Trophoblast cell (in vitro differentiated cells and primary cell): ENCODE measurements around the gene RAMACL.

Experiments used
- DNase-seq, 2 donors: peaks; one replicate each; pipeline ENCODE4 v3.0.0-alpha.2; 2016
- H2AFZ ChIP-seq: 2 replicates; pipeline ENCODE4 v1.6.1; 2013; ENCODE audit warnings: low read length, moderate library complexity, mild to moderate bottlenecking; ENCODE audit not compliant: insufficient read depth, poor library complexity
- H2AK5ac ChIP-seq: 2 replicates; pipeline ENCODE4 v1.6.1; 2013; ENCODE audit warnings: mild to moderate bottlenecking, low read length
- H2BK120ac ChIP-seq: 2 replicates; pipeline ENCODE4 v1.6.1; 2013; ENCODE audit warnings: low read length, mild to moderate bottlenecking, moderate library complexity; ENCODE audit not compliant: insufficient read depth, poor library complexity
- H2BK12ac ChIP-seq: 2 replicates; pipeline ENCODE4 v1.6.1; 2013; ENCODE audit warnings: mild to moderate bottlenecking, low read length, moderate library complexity
- H2BK5ac ChIP-seq: 2 replicates; pipeline ENCODE4 v1.6.1; 2013; ENCODE audit warnings: low read length, low read depth, moderate library complexity, mild to moderate bottlenecking; ENCODE audit not compliant: poor library complexity
- H3K14ac ChIP-seq: 2 replicates; pipeline ENCODE4 v1.6.1; 2013; ENCODE audit warnings: mild to moderate bottlenecking, low read length
- H3K18ac ChIP-seq: 2 replicates; pipeline ENCODE4 v1.6.1; 2013; ENCODE audit warnings: mild to moderate bottlenecking, low read length
- H3K23ac ChIP-seq: 2 replicates; pipeline ENCODE4 v1.6.1; 2013; ENCODE audit warnings: low read length
- H3K27ac ChIP-seq: 2 replicates; pipeline ENCODE4 v1.5.1; 2013; ENCODE audit warnings: low read depth, mild to moderate bottlenecking, inconsistent platforms, low read length, moderate library complexity
- H3K27me3 ChIP-seq: 2 replicates; pipeline ENCODE4 v1.6.1; 2013; ENCODE audit warnings: inconsistent platforms, mild to moderate bottlenecking, low read length, moderate library complexity; ENCODE audit not compliant: insufficient read depth
- H3K36me3 ChIP-seq, 2 experiments: 1 replicate in 1 of 2; 2 replicates in 1 of 2; pipeline ENCODE4 v1.6.1; 2013; ENCODE audit warnings: low read length in 2 of 2, mild to moderate bottlenecking in 2 of 2, moderate library complexity in 1 of 2; ENCODE audit not compliant: insufficient read depth in 2 of 2, control insufficient read depth in 1 of 2
- H3K4ac ChIP-seq: 2 replicates; pipeline ENCODE4 v1.6.1; 2013; ENCODE audit warnings: low read depth, mild to moderate bottlenecking, low read length, moderate library complexity
- H3K4me1 ChIP-seq, 2 experiments: 1 replicate in 1 of 2; 2 replicates in 1 of 2; pipeline ENCODE4 v1.6.1; 2013; ENCODE audit warnings: low read length in 2 of 2, mild to moderate bottlenecking in 2 of 2, moderate library complexity in 1 of 2; ENCODE audit not compliant: insufficient read depth in 2 of 2, control insufficient read depth in 1 of 2
- H3K4me2 ChIP-seq: 2 replicates; pipeline ENCODE4 v1.6.1; 2013; ENCODE audit warnings: inconsistent platforms, mild to moderate bottlenecking, low read length, moderate library complexity
- H3K4me3 ChIP-seq: 2 replicates; pipeline ENCODE4 v1.5.1; 2013; ENCODE audit warnings: mild to moderate bottlenecking, low read depth, low read length, inconsistent platforms
- H3K79me1 ChIP-seq: one replicate; pipeline ENCODE4 v1.6.1; 2013; ENCODE audit warnings: low read length
- H3K79me2 ChIP-seq: 2 replicates; pipeline ENCODE4 v1.6.1; 2013; ENCODE audit warnings: low read length, mild to moderate bottlenecking; ENCODE audit not compliant: control insufficient read depth, insufficient read depth, poor library complexity
- H3K9ac ChIP-seq: 2 replicates; pipeline ENCODE4 v1.6.1; 2013; ENCODE audit warnings: mild to moderate bottlenecking, low read length
- H3K9me3 ChIP-seq: 2 replicates; pipeline ENCODE4 v1.6.1; 2013; ENCODE audit warnings: low read depth, mild to moderate bottlenecking, control low read depth, inconsistent platforms, low read length; ENCODE audit not compliant: insufficient read depth
- H4K12ac ChIP-seq: 2 replicates; pipeline ENCODE4 v1.6.1; 2013; ENCODE audit warnings: low read depth, mild to moderate bottlenecking, low read length, moderate library complexity
- H4K8ac ChIP-seq: 2 replicates; pipeline ENCODE4 v1.6.1; 2013; ENCODE audit warnings: low read depth, mild to moderate bottlenecking, low read length, moderate library complexity
- H4K91ac ChIP-seq: one replicate; pipeline ENCODE4 v1.6.1; 2013; ENCODE audit warnings: low read depth, mild to moderate bottlenecking, low read length, moderate library complexity
- WGBS: extraction: QIAGEN DNeasy Blood & Tissue Kit; methylation state at CpG from one replicate; pipeline ENCODE4 v1.1.7; 2013; ENCODE audit warnings: missing lambda C conversion rate; ENCODE audit not compliant: insufficient read length, insufficient coverage; ENCODE audit errors: extremely low coverage; 5-methylcytosine and 5-hydroxymethylcytosine counted together

Gene RAMACL

GRCh38 chr6:166542580-166542912 lies 43.9 kb downstream of the RAMACL start:
- no peak overlapping the region for H4K12ac ChIP-seq
- DNase-seq: peak; percentile 84 to 92
- H3K23ac ChIP-seq: no peak overlapping the region
- H3K36me3 ChIP-seq: no peaks in the 10 kb centered on the region
- H3K4me2 ChIP-seq: peak overlapping the region; percentile 40
- no peak overlapping the region for H3K4me3 ChIP-seq
- no CpG with 5 or more reads among the region's 4 CpGs for WGBS
- peaks cover 19 to 21% of the 10 kb centered on the region in 2 experiments for H3K4me1 ChIP-seq
- no peak overlapping the region for H2AK5ac ChIP-seq
- H3K79me1 ChIP-seq: peaks cover 14% of the 10 kb centered on the region
- no peak overlapping the region for H2BK12ac ChIP-seq
- no peak overlapping the region for H3K9ac ChIP-seq
- H4K91ac ChIP-seq: no peak overlapping the region
- H2BK5ac ChIP-seq: no peak overlapping the region
- H2BK120ac ChIP-seq: no peak overlapping the region
- no peaks in the 10 kb centered on the region for H3K27me3 ChIP-seq
- H3K14ac ChIP-seq: no peak overlapping the region
- peaks cover 1% of the 10 kb centered on the region for H3K79me2 ChIP-seq
- H3K9me3 ChIP-seq: no peaks in the 10 kb centered on the region
- H2AFZ ChIP-seq: no peak overlapping the region
- H3K27ac ChIP-seq: no peak overlapping the region
- no peak overlapping the region for H4K8ac ChIP-seq
- no peak overlapping the region for H3K4ac ChIP-seq
- no peak overlapping the region for H3K18ac ChIP-seq

GRCh38 chr6:166541876-166542579 lies 44.5 kb downstream of the RAMACL start:
- Histone ChIP-seq H3K79me2 (peaks cover 1% of the 10 kb centered on the region), H3K4me2 (peak overlapping the region; percentile 40), H2BK5ac (no peak overlapping the region), H3K27ac (peak overlapping the region; percentile 41), H2BK12ac (no peak overlapping the region), H3K14ac (no peak overlapping the region), H4K12ac (no peak overlapping the region), H3K4me1 (peaks cover 19 to 21% of the 10 kb centered on the region in 2 experiments), H3K27me3 (no peaks in the 10 kb centered on the region), H3K18ac (no peak overlapping the region), H3K79me1 (peaks cover 14% of the 10 kb centered on the region), H3K36me3 (no peaks in the 10 kb centered on the region), H2AFZ (no peak overlapping the region), H4K8ac (no peak overlapping the region), H3K23ac (no peak overlapping the region), H3K4ac (no peak overlapping the region), H3K9ac (no peak overlapping the region), H2BK120ac (no peak overlapping the region), H4K91ac (no peak overlapping the region), H3K9me3 (no peaks in the 10 kb centered on the region), H3K4me3 (no peak overlapping the region), H2AK5ac (no peak overlapping the region)
- DNase-seq: no peak
- no CpG with 5 or more reads among the region's 12 CpGs for WGBS

GRCh38 chr6:166541366-166541765 lies 45.1 kb downstream of the RAMACL start:
- WGBS: no CpG with 5 or more reads among the region's 12 CpGs
- Histone ChIP-seq H3K4me1 (peaks cover 19 to 21% of the 10 kb centered on the region in 2 experiments), H4K12ac (no peak overlapping the region), H2BK120ac (peak overlapping the region; percentile 23), H3K79me1 (peaks cover 14% of the 10 kb centered on the region), H3K27ac (no peak overlapping the region), H3K79me2 (peaks cover 1% of the 10 kb centered on the region), H2BK12ac (peak overlapping the region; percentile 19), H3K36me3 (no peaks in the 10 kb centered on the region), H3K14ac (peak overlapping the region; percentile 39), H3K9ac (no peak overlapping the region), H4K8ac (no peak overlapping the region), H3K4me3 (no peak overlapping the region), H3K27me3 (no peaks in the 10 kb centered on the region), H3K18ac (peak overlapping the region; percentile 49), H3K9me3 (no peaks in the 10 kb centered on the region), H4K91ac (peak overlapping the region; percentile 37), H2BK5ac (no peak overlapping the region), H3K4ac (no peak overlapping the region), H3K4me2 (no peak overlapping the region), H3K23ac (no peak overlapping the region), H2AK5ac (peak overlapping the region; percentile 13), H2AFZ (no peak overlapping the region)
- DNase-seq: no peak

- H2BK5ac ChIP-seq: no peak overlapping the region
- H3K18ac ChIP-seq: peak overlapping the region; percentile 5
- H4K91ac ChIP-seq: peak overlapping the region; percentile 22
- H3K79me2 ChIP-seq: peaks cover 1% of the 10 kb centered on the region
- H2AFZ ChIP-seq: no peak overlapping the region
- H3K14ac ChIP-seq: peak overlapping the region; percentile 39
- H3K4ac ChIP-seq: no peak overlapping the region
- H2BK120ac ChIP-seq: peak overlapping the region; percentile 23
- H3K4me2 ChIP-seq: no peak overlapping the region
- no peak overlapping the region for H3K9ac ChIP-seq
- peaks cover 14% of the 10 kb centered on the region for H3K79me1 ChIP-seq
- H2BK12ac ChIP-seq: peak overlapping the region; percentile 19
- H4K8ac ChIP-seq: no peak overlapping the region
- no peak overlapping the region for H3K4me3 ChIP-seq
- H4K12ac ChIP-seq: no peak overlapping the region
- H3K27me3 ChIP-seq: no peaks in the 10 kb centered on the region
- H3K4me1 ChIP-seq: peaks cover 19 to 21% of the 10 kb centered on the region in 2 experiments
- WGBS: no CpG with 5 or more reads among the region's 18 CpGs
- no peak overlapping the region for H3K23ac ChIP-seq
- DNase-seq: no peak
- H3K27ac ChIP-seq: no peak overlapping the region
- H3K36me3 ChIP-seq: peaks cover 3% of the 10 kb centered on the region in 2 experiments
- no peak overlapping the region for H2AK5ac ChIP-seq
- no peaks in the 10 kb centered on the region for H3K9me3 ChIP-seq
Observed at GRCh38 chr6:166540631-166541331, 45.7 kb downstream of the RAMACL start.
